SK-N-SH (cell line): ENCODE results near the gene KIF18B. TPM values are rescaled to one million over a fixed set of nuclear protein-coding genes. Genes with fewer than 3 reads are reported as not detected.

Experiments
- CTCF ChIA-PET: fragments of 300-600, 350-600 bp; formaldehyde crosslinking; extraction: SDS; loops from one replicate; lab custom pipeline; 2021; lab: Yijun Ruan, JAX
- POLR2A ChIA-PET: fragments of 350-600 bp; sonication (Branson Sonifier 250); formaldehyde crosslinking; extraction: SDS; loops from one replicate; lab custom pipeline; 2020; ENCODE audit warnings: antibody characterized with exemption, inconsistent platforms; lab: Yijun Ruan, JAX
- DNase-seq: peaks from one replicate; pipeline ENCODE4 v3.0.0; 2012
- H2AFZ ChIP-seq: fragments of 200-600 bp; sonication (generic); 2 replicates; pipeline ENCODE4 v1.8.1; 2016; ENCODE audit warnings: antibody characterized with exemption, mild to moderate bottlenecking, low read depth
- H3F3A ChIP-seq: fragments of 200-600 bp; sonication (generic); replicated peaks from 2 replicates; pipeline ENCODE3; 2016; ENCODE audit warnings: antibody characterized with exemption, mild to moderate bottlenecking; ENCODE audit not compliant: insufficient read depth
- H3K27ac ChIP-seq, 2 experiments: fragments of 200-500 bp in 1 of 2; fragments of 200-600 bp in 1 of 2; sonication (Bioruptor generic) in 1 of 2; sonication (generic), shearing (Covaris generic) in 1 of 2; 2 replicates each; pipeline versions ENCODE4 v1.5.1 to v1.6.1; 2014 to 2016; ENCODE audit warnings: low read depth in 2 of 2, inconsistent platforms in 1 of 2, low read length in 1 of 2, mild to moderate bottlenecking in 1 of 2, mixed read lengths in 1 of 2
- H3K27me3 ChIP-seq: fragments of 200-600 bp; sonication (generic), shearing (Covaris generic); 2 replicates; pipeline ENCODE4 v1.6.1; 2016; ENCODE audit warnings: mixed run types; ENCODE audit not compliant: insufficient read depth
- H3K36me3 ChIP-seq, 2 experiments: fragments of 200-500 bp in 1 of 2; fragments of 200-600 bp in 1 of 2; sonication (Bioruptor generic) in 1 of 2; sonication (generic) in 1 of 2; replicated peaks in 1 of 2; 2 replicates each; pipeline versions ENCODE3 to v1.5.1; 2014 to 2016; ENCODE audit warnings: low read length in 1 of 2, mild to moderate bottlenecking in 1 of 2; ENCODE audit not compliant: insufficient read depth in 2 of 2, control insufficient read depth in 1 of 2
- H3K4me1 ChIP-seq, 2 experiments: fragments of 200-500 bp in 1 of 2; fragments of 200-600 bp in 1 of 2; sonication (Bioruptor generic) in 1 of 2; sonication (generic), shearing (Covaris generic) in 1 of 2; 2 replicates each; pipeline versions ENCODE4 v1.5.1 to v1.6.1; 2014 to 2016; ENCODE audit warnings: low read depth in 1 of 2, low read length in 1 of 2, mixed run types in 1 of 2; ENCODE audit not compliant: insufficient read depth in 2 of 2, control insufficient read depth in 1 of 2
- H3K4me2 ChIP-seq: fragments of 200-600 bp; sonication (generic), shearing (Covaris generic); 2 replicates; pipeline ENCODE4 v1.6.1; 2017; ENCODE audit warnings: mixed run types
- H3K4me3 ChIP-seq, 2 experiments: fragments of 200-500 bp in 1 of 2; fragments of 200-600 bp in 1 of 2; sonication (Bioruptor generic) in 1 of 2; sonication (generic), shearing (Covaris generic) in 1 of 2; 2 replicates each; pipeline versions ENCODE4 v1.5.1 to v1.8.1; 2014 to 2016; ENCODE audit warnings: low read depth in 2 of 2, inconsistent platforms in 1 of 2, low read length in 1 of 2, mild to moderate bottlenecking in 1 of 2, mixed read lengths in 1 of 2, moderate library complexity in 1 of 2
- H3K79me2 ChIP-seq: fragments of 200-600 bp; sonication (generic); 2 replicates; pipeline ENCODE4 v1.8.1; 2017; ENCODE audit warnings: mild to moderate bottlenecking; ENCODE audit not compliant: insufficient read depth
- H3K9ac ChIP-seq: fragments of 200-600 bp; sonication (generic); 2 replicates; pipeline ENCODE4 v1.6.1; 2017; ENCODE audit warnings: mixed run types
- H3K9me2 ChIP-seq: fragments of 200-600 bp; sonication (generic); 2 replicates; pipeline ENCODE4 v1.6.1; 2017; ENCODE audit warnings: mixed run types
- H3K9me3 ChIP-seq: fragments of 200-600 bp; sonication (generic); 2 replicates; pipeline ENCODE4 v1.6.1; 2017; ENCODE audit warnings: mixed run types, mild to moderate bottlenecking, moderate library complexity
- H4K20me1 ChIP-seq: fragments of 200-600 bp; sonication (generic); 2 replicates; pipeline ENCODE4 v1.6.1; 2017; ENCODE audit warnings: mild to moderate bottlenecking, mixed run types; ENCODE audit not compliant: insufficient read depth
- CHD2 ChIP-seq: fragments of 150-350 bp; IDR thresholded peaks from 2 replicates; pipeline ENCODE4 v1.6.1; 2018; ENCODE audit warnings: low read length; ENCODE audit not compliant: partially characterized antibody
- CTCF ChIP-seq: fragments of 200-600 bp; sonication (generic); IDR thresholded peaks from 2 replicates; pipeline ENCODE4 v1.6.1; 2017; ENCODE audit warnings: antibody characterized with exemption, mild to moderate bottlenecking, moderate library complexity
- ELF1 ChIP-seq: IDR thresholded peaks from 2 replicates; pipeline ENCODE4 v1.4.0; 2012
- EP300 ChIP-seq, 2 experiments: IDR thresholded peaks; 2 replicates each; pipeline versions ENCODE4 v1.4.0 to v1.6.1; 2012; ENCODE audit warnings: borderline replicate concordance in 1 of 2, low read depth in 1 of 2, low read length in 1 of 2
- FOSL2 ChIP-seq: IDR thresholded peaks from 2 replicates; pipeline ENCODE4 v1.4.0; 2012; ENCODE audit warnings: low read depth, mild to moderate bottlenecking, moderate library complexity, borderline replicate concordance
- FOXJ3 ChIP-seq: sonication (generic); formaldehyde crosslinking; IDR thresholded peaks from 2 replicates; pipeline ENCODE4 v1.5.1; 2020; ENCODE audit warnings: mild to moderate bottlenecking, missing genetic modification reagents
- FOXM1 ChIP-seq: IDR thresholded peaks from 2 replicates; pipeline ENCODE4 v1.4.0; 2012; ENCODE audit warnings: low read depth, mild to moderate bottlenecking
- GATA2 ChIP-seq: sonication (generic); formaldehyde crosslinking; IDR thresholded peaks from 2 replicates; pipeline ENCODE4 v1.5.0; 2020; ENCODE audit warnings: mild to moderate bottlenecking, missing genetic modification reagents
- JUND ChIP-seq: IDR thresholded peaks from 2 replicates; pipeline ENCODE4 v1.4.0; 2012
- MEF2A ChIP-seq: IDR thresholded peaks from 2 replicates; pipeline ENCODE4 v1.4.0; 2012; ENCODE audit warnings: low read depth, borderline replicate concordance
- RAD21 ChIP-seq: IDR thresholded peaks from 2 replicates; pipeline ENCODE4 v1.6.1; 2012; ENCODE audit warnings: mild to moderate bottlenecking, low read length
- REST ChIP-seq: IDR thresholded peaks from 2 replicates; pipeline ENCODE4 v1.6.1; 2012; ENCODE audit warnings: mild to moderate bottlenecking, low read depth, low read length, moderate library complexity
- RFX5 ChIP-seq: IDR thresholded peaks from 2 replicates; pipeline ENCODE4 v1.6.1; 2012; ENCODE audit warnings: mild to moderate bottlenecking, improper control_type of control experiment, low read length
- RXRA ChIP-seq: IDR thresholded peaks from 2 replicates; pipeline ENCODE4 v1.4.0; 2012; ENCODE audit warnings: low read depth, mild to moderate bottlenecking, borderline replicate concordance
- TAF1 ChIP-seq: IDR thresholded peaks from 2 replicates; pipeline ENCODE4 v1.6.1; 2012; ENCODE audit warnings: low read depth, mild to moderate bottlenecking, low read length, moderate library complexity, borderline replicate concordance
- TEAD4 ChIP-seq: IDR thresholded peaks from 2 replicates; pipeline ENCODE4 v1.4.0; 2012; ENCODE audit warnings: mild to moderate bottlenecking, borderline replicate concordance; ENCODE audit not compliant: insufficient read depth
- USF1 ChIP-seq: IDR thresholded peaks from 2 replicates; pipeline ENCODE4 v1.4.0; 2012; ENCODE audit warnings: low read depth, borderline replicate concordance
- USF2 ChIP-seq: fragments of 150-350 bp; IDR thresholded peaks from 2 replicates; pipeline ENCODE4 v1.6.1; 2017; ENCODE audit warnings: antibody characterized with exemption, low read length, low read depth, borderline replicate concordance
- YY1 ChIP-seq: IDR thresholded peaks from 2 replicates; pipeline ENCODE4 v1.4.0; 2012; ENCODE audit warnings: low read depth, mild to moderate bottlenecking
- ZBTB33 ChIP-seq: IDR thresholded peaks from 2 replicates; pipeline ENCODE4 v1.4.0; 2012; ENCODE audit warnings: low read depth, borderline replicate concordance
- WGBS: methylation state at CpG from one replicate; pipeline ENCODE4 v1.1.6; 2017; ENCODE audit warnings: low lambda C conversion rate; 5-methylcytosine and 5-hydroxymethylcytosine counted together
- polyA plus RNA-seq, 3 experiments: library from polyadenylated mRNA; depleted of rRNA; stranded (reverse); fragments of >200 nt; gene quantifications; 2 replicates each; pipeline ENCODE4 v1.2.3, GENCODE V29; 2012

KIF18B gene
- polyA plus RNA-seq, 1 of the 3 experiments (the other 2 are of a cell fraction): 14.7 TPM

GRCh38 chr17:44927696-44928095 lies 19.9 kb downstream of the KIF18B start:
- Histone ChIP-seq H3K27me3 (no peaks in the 10 kb centered on the region), H3K9me2 (no peaks in the 10 kb centered on the region), H3K27ac (no peak overlapping the region), H4K20me1 (no peaks in the 10 kb centered on the region), H3K9ac (no peak overlapping the region), H3K4me3 (no peak overlapping the region), H3K4me2 (no peak overlapping the region), H3F3A (peaks cover 10% of the 10 kb centered on the region), H3K9me3 (no peaks in the 10 kb centered on the region), H3K79me2 (no peaks in the 10 kb centered on the region; the same call in 1 of the 2 replicates), H3K36me3 (peaks cover 7 to 41% of the 10 kb centered on the region in 2 experiments)
- no peak for DNase-seq
- ChIA-PET POLR2A (interaction anchor here (0.9 kb wide), 1 partner anchor 9 kb away, joined by 3 read pairs; no protein-coding TSS in a partner anchor), CTCF (interaction anchor here (2.4 to 17.2 kb wide), 2 partner anchors 93 to 171 kb away, joined by 8 to 433 read pairs; no protein-coding TSS in a partner anchor)
- no CpG with 5 or more reads among the region's 3 CpGs for WGBS
- no peak for TF ChIP-seq FOSL2
- no peak for TF ChIP-seq TAF1
- TF ChIP-seq ZBTB33: no peak
- TF ChIP-seq REST: no peak
- no peak for TF ChIP-seq RAD21
- TF ChIP-seq ELF1: no peak
- TF ChIP-seq CTCF: no peak
- TF ChIP-seq RFX5: no peak
- TF ChIP-seq TEAD4: no peak
- TF ChIP-seq CHD2: no peak
- TF ChIP-seq USF1: no peak
- TF ChIP-seq EP300 (IDR thresholded peaks at IDR 0.05; ENCODE audit: borderline replicate concordance in 1 of 2, low read depth in 1 of 2, low read length in 1 of 2): no peak
- no peak for TF ChIP-seq MEF2A
- TF ChIP-seq YY1: no peak
- TF ChIP-seq RXRA: no peak
- TF ChIP-seq USF2: no peak
- TF ChIP-seq FOXJ3 (CRISPR knock-in tag): no peak
- TF ChIP-seq JUND: no peak
- no peak for TF ChIP-seq GATA2
- no peak for TF ChIP-seq FOXM1
- TF ChIP-seq, all 33 proteins: peak for 0
- Histone ChIP-seq H2AFZ (no peak overlapping the region), H3K4me1 (peaks cover 0 to 37% of the 10 kb centered on the region in 2 experiments; a peak in 1 of 4 replicates)
